GM13977 (cell line): ENCODE results near the gene ALKAL2.

Experiments
- DNase-seq: peaks from one replicate; pipeline ENCODE4 v3.0.0; 2012; ENCODE audit warnings: low spot score
- CTCF ChIP-seq: IDR thresholded peaks from 2 replicates; pipeline ENCODE4 v1.5.1; 2012; ENCODE audit warnings: mild to moderate bottlenecking, control low read depth; ENCODE audit not compliant: insufficient read depth; ENCODE audit errors: extremely low read depth, missing control alignments
- in situ Hi-C: fragments of 300-500 bp; cut with MboI; formaldehyde crosslinking; loops from one replicate; pipeline ENCODE4 v1.12.0; 2022; ENCODE audit warnings: low sequenced_read_pairs, low pct_unique_long_range_greater_than_20kb, mixed read lengths, inconsistent platforms; ENCODE audit not compliant: unreplicated experiment

Gene ALKAL2

GRCh38 chr2:259789-260331 is 28.0 kb downstream of the ALKAL2 start:
- no peak for DNase-seq
- no peak for TF ChIP-seq CTCF
- in situ Hi-C loops: no loop called here

GRCh38 chr2:258933-259332 is 29.0 kb downstream of the ALKAL2 start:
- DNase-seq: no peak
- no peak for TF ChIP-seq CTCF
- in situ Hi-C loops: no loop called here

GRCh38 chr2:257842-258241 is 30.0 kb downstream of the ALKAL2 start:
- no peak for TF ChIP-seq CTCF
- in situ Hi-C loops: no loop called here
- no peak for DNase-seq

- DNase-seq: no peak
- no peak for TF ChIP-seq CTCF
- in situ Hi-C loops: no loop called here
Measured at GRCh38 chr2:257429-257828, 30.5 kb downstream of the ALKAL2 start.

GRCh38 chr2:256094-256493 is 31.8 kb downstream of the ALKAL2 start:
- no peak for TF ChIP-seq CTCF
- in situ Hi-C loops: no loop called here

GRCh38 chr2:255195-255594 is 32.7 kb downstream of the ALKAL2 start:
- in situ Hi-C loops: no loop called here
- TF ChIP-seq CTCF: no peak

More at GRCh38 chr2:256094-256493, 31.8 kb downstream of the ALKAL2 start:
- no peak for DNase-seq

GRCh38 chr2:254241-254640 is 33.6 kb downstream of the ALKAL2 start:
- TF ChIP-seq CTCF: no peak
- DNase-seq: no peak
- in situ Hi-C loops: no loop called here

More at GRCh38 chr2:255195-255594, 32.7 kb downstream of the ALKAL2 start:
- no peak for DNase-seq
